A673 (cell line): ENCODE measurements around the gene RGS14. TPM values are rescaled to one million over a fixed set of nuclear protein-coding genes. Genes with fewer than 3 reads are reported as not detected.
A peak's percentile ranks its signal among the peaks of the same experiment; 100 is the strongest.

Experiments used
- BruUV-seq: library from RNA; stranded (reverse); fragments of 400-500 nt; replicated peaks from 2 replicates; lab custom pipeline; 2021; lab: Mats Ljungman, UMichigan
- CTCF ChIA-PET: fragments of 300-600 bp; sonication (Branson Sonifier 250); formaldehyde crosslinking; loops from one replicate; lab custom pipeline; 2022; ENCODE audit warnings: antibody characterized with exemption; lab: Charles Lee
- POLR2A ChIA-PET: fragments of 300-600 bp; sonication (Branson Sonifier 250); formaldehyde crosslinking; loops from one replicate; lab custom pipeline; 2022; ENCODE audit warnings: antibody characterized with exemption; ENCODE audit not compliant: low non-redundant PET; lab: Charles Lee
- DNase-seq: peaks from one replicate; pipeline ENCODE4 v3.0.0-alpha.2; 2015; ENCODE audit warnings: low spot score
- H3K27ac ChIP-seq: fragments of 200-600 bp; sonication (generic); 2 replicates; pipeline ENCODE4 v1.5.1; 2016; ENCODE audit warnings: mixed run types, low read depth, mild to moderate bottlenecking, mixed read lengths, antibody characterized with exemption, low read length; ENCODE audit not compliant: poor library complexity, severe bottlenecking
- H3K27me3 ChIP-seq: fragments of 200-600 bp; sonication (generic); replicated peaks from 2 replicates; pipeline ENCODE4 v1.6.1; 2017; ENCODE audit warnings: mixed run types, low read depth, mild to moderate bottlenecking, mixed read lengths, antibody characterized with exemption, low read length; ENCODE audit not compliant: insufficient read depth, poor library complexity
- H3K36me3 ChIP-seq: fragments of 200-600 bp; sonication (generic); 2 replicates; pipeline ENCODE4 v1.6.1; 2016; ENCODE audit warnings: mixed run types, mild to moderate bottlenecking, mixed read lengths, antibody characterized with exemption, low read length; ENCODE audit not compliant: insufficient read depth, poor library complexity, severe bottlenecking
- H3K4me1 ChIP-seq: fragments of 200-600 bp; sonication (generic); 2 replicates; pipeline ENCODE4 v1.6.1; 2017; ENCODE audit warnings: mixed run types, mild to moderate bottlenecking, mixed read lengths, antibody characterized with exemption, low read length; ENCODE audit not compliant: insufficient read depth, poor library complexity, severe bottlenecking
- H3K4me3 ChIP-seq: fragments of 200-600 bp; sonication (generic); 2 replicates; pipeline ENCODE4 v1.5.1; 2016; ENCODE audit warnings: low read depth, mixed run types, mild to moderate bottlenecking, mixed read lengths, low read length; ENCODE audit not compliant: poor library complexity, severe bottlenecking
- H3K9me3 ChIP-seq: fragments of 200-600 bp; sonication (generic); 2 replicates; pipeline ENCODE4 v1.6.1; 2016; ENCODE audit warnings: mixed run types, low read depth, mild to moderate bottlenecking, mixed read lengths, antibody characterized with exemption, low read length; ENCODE audit not compliant: poor library complexity, severe bottlenecking
- EZH2 ChIP-seq: fragments of 200-600 bp; sonication (generic); IDR thresholded peaks from 2 replicates; pipeline ENCODE4 v1.6.1; 2017; ENCODE audit warnings: borderline replicate concordance, low read depth, mild to moderate bottlenecking, mixed read lengths, antibody characterized with exemption, low read length; ENCODE audit not compliant: poor library complexity, severe bottlenecking
- intact Hi-C: fragments of 100-400 bp; cut with micrococcal nuclease; formaldehyde crosslinking; loops from one replicate; pipeline ENCODE4 v1.10.0; 2022; ENCODE audit not compliant: unreplicated experiment
- total RNA-seq: library from RNA; stranded (reverse); gene quantifications from 2 replicates; pipeline ENCODE4 v1.2.3, GENCODE V29; 2021
- TF ChIP-seq, protein P1 (sequence below): fragments of 300-800, 200-600 bp; sonication (generic); conservative IDR thresholded peaks from 2 replicates; pipeline ENCODE4 v1.5.1; 2017; ENCODE audit warnings: low read depth, mild to moderate bottlenecking, antibody characterized with exemption, low read length, moderate library complexity, mixed read lengths

Gene RGS14
- total RNA-seq, 1 experiment from 2014 or later, result 3.1 TPM

DNA sequence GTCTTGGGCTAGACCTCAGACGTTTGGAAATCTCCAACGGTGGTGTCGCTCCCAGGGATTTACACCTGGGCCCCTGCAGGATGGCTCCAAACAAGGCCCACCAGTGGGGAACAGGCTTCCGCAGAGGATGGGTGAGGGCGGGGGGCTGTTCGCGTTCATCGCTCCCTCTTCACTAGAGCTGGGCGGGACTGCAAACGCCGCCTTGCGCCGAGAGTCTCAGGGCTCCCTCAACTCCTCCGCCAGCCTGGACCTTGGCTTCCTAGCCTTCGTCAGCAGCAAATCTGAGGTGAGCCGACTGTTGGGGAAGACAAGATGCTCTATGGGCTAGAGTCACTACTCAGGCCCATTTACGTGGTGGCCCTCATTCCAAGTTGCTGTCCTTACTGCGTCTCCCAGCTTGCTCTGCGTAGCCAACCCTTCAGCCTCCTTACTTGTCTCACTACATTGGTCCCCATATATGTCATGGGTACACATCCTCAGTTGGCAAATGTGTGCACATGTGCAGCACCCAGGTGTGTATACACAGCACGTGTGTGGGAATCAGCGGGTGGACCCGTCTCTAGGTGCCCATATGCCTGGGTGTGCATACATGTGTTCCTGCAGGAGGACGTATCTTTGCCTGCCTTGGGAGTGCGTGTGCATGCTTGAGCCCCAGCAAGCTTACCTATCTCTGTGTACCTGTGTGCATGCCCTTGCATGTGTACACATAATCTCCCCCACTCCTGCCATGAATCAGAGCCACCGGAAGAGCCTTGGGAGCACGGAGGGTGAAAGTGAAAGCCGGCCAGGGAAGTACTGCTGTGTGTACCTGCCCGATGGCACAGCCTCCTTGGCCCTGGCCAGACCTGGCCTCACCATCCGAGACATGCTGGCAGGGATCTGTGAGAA lies 10.5 kb downstream of the RGS14 start:
- H3K4me3 ChIP-seq, result no peak overlapping the region
- ChIA-PET CTCF (interaction anchor here (0.6 to 0.8 kb wide), 2 partner anchors 11 to 122 kb away, joined by 4 to 7 read pairs; no protein-coding TSS in a partner anchor), POLR2A (no interaction called here)

DNA sequence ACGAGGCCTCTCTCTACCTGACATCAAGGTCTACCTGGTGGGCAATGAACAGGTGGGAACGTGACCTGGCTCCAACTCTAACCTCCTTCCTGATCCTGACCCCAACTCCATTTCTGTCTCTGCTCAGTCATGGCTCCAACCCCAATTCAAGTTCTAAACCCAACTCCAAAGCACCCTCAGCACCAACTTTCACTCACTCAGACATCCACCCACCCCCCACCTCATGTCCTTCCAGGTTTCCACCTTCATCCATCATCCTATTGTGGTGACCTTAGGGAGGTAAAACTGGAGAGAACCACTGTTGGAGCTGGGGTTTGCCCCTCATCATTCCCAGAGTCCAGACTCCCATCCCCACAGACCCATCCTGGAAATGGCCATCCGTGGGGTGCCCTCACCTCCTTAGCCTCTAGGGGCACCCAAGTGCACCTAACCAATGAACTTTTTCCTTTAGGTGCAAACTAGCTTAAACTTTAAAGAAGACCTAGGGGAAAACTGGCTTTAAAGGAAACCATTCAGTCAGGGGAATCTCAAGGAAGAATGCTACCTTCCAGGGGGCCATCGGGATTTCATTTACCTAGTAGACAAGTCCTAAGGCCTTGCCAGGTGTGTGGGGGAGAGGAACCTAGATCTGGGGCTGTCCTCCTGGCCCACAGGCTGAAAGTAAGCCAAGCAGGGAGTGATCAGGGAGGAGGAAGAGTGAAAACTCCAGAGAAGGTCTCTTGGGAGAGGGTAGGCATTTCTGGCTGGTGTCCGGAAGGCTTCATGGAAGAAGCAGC lies 11.3 kb downstream of the RGS14 start:
- no TSS peak for BruUV-seq
- peaks cover 15% of the 10 kb centered on the region for H3K4me1 ChIP-seq
- no peak overlapping the region for H3K4me3 ChIP-seq
- H3K27ac ChIP-seq, result no peak overlapping the region
- H3K27me3 ChIP-seq, result no peaks in the 10 kb centered on the region
- TF ChIP-seq, protein P1, sequence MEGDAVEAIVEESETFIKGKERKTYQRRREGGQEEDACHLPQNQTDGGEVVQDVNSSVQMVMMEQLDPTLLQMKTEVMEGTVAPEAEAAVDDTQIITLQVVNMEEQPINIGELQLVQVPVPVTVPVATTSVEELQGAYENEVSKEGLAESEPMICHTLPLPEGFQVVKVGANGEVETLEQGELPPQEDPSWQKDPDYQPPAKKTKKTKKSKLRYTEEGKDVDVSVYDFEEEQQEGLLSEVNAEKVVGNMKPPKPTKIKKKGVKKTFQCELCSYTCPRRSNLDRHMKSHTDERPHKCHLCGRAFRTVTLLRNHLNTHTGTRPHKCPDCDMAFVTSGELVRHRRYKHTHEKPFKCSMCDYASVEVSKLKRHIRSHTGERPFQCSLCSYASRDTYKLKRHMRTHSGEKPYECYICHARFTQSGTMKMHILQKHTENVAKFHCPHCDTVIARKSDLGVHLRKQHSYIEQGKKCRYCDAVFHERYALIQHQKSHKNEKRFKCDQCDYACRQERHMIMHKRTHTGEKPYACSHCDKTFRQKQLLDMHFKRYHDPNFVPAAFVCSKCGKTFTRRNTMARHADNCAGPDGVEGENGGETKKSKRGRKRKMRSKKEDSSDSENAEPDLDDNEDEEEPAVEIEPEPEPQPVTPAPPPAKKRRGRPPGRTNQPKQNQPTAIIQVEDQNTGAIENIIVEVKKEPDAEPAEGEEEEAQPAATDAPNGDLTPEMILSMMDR, result peak; percentile 64
- TF ChIP-seq EZH2, result no peak
- peak; percentile 44 for DNase-seq
- H3K36me3 ChIP-seq, result no peaks in the 10 kb centered on the region
- H3K9me3 ChIP-seq, result no peaks in the 10 kb centered on the region
- CTCF ChIA-PET, result interaction anchor here (0.8 kb wide), 1 partner anchor 10 kb away, joined by 4 read pairs; no protein-coding TSS in a partner anchor
- POLR2A ChIA-PET, result no interaction called here
- intact Hi-C loops, result no loop called here

More for the DNA sequence above, 10.5 kb downstream of the RGS14 start:
- Histone ChIP-seq H3K27me3 (no peaks in the 10 kb centered on the region), H3K4me1 (peaks cover 19% of the 10 kb centered on the region), H3K36me3 (no peaks in the 10 kb centered on the region), H3K9me3 (no peaks in the 10 kb centered on the region), H3K27ac (no peak overlapping the region)
- BruUV-seq, result no TSS peak
- no peak for TF ChIP-seq EZH2
- TF ChIP-seq, protein P1, result no peak
- intact Hi-C loops, result no loop called here
- no peak for DNase-seq

DNA sequence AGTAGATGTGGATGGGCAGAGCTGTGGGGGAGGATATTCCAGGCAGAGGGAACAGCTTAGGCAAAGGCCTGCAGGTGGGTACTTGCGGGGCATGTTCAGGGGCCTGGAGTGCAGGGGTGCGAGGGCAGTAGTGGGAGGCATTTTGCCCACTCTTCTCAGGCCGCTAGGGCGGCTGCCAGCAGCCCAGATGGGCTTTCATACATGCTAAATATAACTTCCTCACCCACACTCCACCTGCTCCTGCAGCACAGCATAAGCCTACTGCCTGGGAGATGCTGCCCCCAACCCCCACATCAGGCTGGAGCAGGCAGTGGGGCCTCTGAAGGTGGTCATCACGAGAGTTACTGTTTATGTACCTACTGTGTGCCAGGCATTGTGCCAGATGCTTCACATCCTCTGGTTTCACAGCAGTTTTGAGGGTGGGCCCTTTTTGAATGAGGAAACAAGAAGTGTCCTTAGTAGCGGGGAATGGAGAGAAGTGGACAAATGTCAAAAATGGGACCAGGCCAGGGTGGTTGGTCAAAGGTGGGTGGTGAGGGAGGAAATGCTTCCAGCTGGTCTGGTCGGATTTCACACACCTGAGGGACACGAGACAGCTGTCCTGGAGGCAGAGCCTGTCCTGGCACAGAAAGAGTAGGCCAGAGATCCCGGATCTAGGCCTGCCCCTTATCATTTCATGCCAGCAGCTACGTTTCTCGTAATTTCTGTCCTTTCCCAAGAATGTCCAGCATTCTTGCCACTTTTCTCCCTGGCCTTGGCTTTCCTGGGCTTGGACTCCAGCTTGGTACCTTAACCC lies 12.1 kb downstream of the RGS14 start:
- Histone ChIP-seq H3K27me3 (no peaks in the 10 kb centered on the region), H3K9me3 (no peaks in the 10 kb centered on the region), H3K4me3 (no peak overlapping the region), H3K4me1 (peaks cover 15% of the 10 kb centered on the region), H3K27ac (no peak overlapping the region), H3K36me3 (no peaks in the 10 kb centered on the region)
- intact Hi-C loops, result no loop called here
- ChIA-PET POLR2A (no interaction called here), CTCF (interaction anchor here (0.9 to 1.3 kb wide), 4 partner anchors 13 to 90 kb away, joined by 4 to 6 read pairs (median 4); no protein-coding TSS in a partner anchor)
- no TSS peak for BruUV-seq
- TF ChIP-seq EZH2, result no peak
- TF ChIP-seq, protein P1, result no peak
- DNase-seq, result no peak
